Vagina (tissue), 2 donors: ENCODE measurements around the gene MYADML2. TPM values are rescaled to one million over a fixed set of nuclear protein-coding genes. Genes with fewer than 3 reads are reported as not detected.

Experiments
- DNase-seq, 2 donors: peaks; one replicate each; pipeline ENCODE4 v3.0.0-alpha.2; 2017; ENCODE audit errors: extremely low spot score in 2 of 2
- H3K27ac ChIP-seq: fragments of 200-600 bp; sonication (generic); one replicate; pipeline ENCODE4 v1.5.1; 2019
- H3K27me3 ChIP-seq: fragments of 200-600 bp; sonication (generic); one replicate; pipeline ENCODE4 v1.5.1; 2019
- H3K36me3 ChIP-seq, 2 donors: fragments of 200-600 bp; sonication (generic); one replicate each; pipeline ENCODE4 v1.5.1; 2017 to 2019
- H3K4me1 ChIP-seq: fragments of 200-600 bp; sonication (generic); one replicate; pipeline ENCODE4 v1.5.1; 2019
- H3K4me3 ChIP-seq, 2 donors: fragments of 200-600 bp; sonication (generic); 1 replicate in 1 of 2; 2 replicates in 1 of 2; pipeline ENCODE4 v1.5.1; 2016 to 2019
- H3K9me3 ChIP-seq: fragments of 200-600 bp; sonication (generic); one replicate; pipeline ENCODE4 v1.5.1; 2019
- POLR2A ChIP-seq, 2 donors: fragments of 450-650 bp; IDR thresholded peaks; one replicate each; pipeline ENCODE4 v1.6.1; 2017; ENCODE audit warnings: antibody characterized with exemption in 2 of 2, mild to moderate bottlenecking in 2 of 2, moderate library complexity in 2 of 2
- POLR2AphosphoS5 ChIP-seq, 2 donors: sonication (generic); formaldehyde crosslinking; IDR thresholded peaks; one replicate each; pipeline ENCODE4 v1.9.0; 2017; ENCODE audit warnings: antibody characterized with exemption in 2 of 2, mild to moderate bottlenecking in 2 of 2, low read depth in 1 of 2; ENCODE audit not compliant: insufficient read depth in 1 of 2
- intact Hi-C: fragments of 100-400 bp; cut with DNase I; formaldehyde crosslinking; loops from one replicate; pipeline ENCODE4 v1.15.1; 2023
- total RNA-seq: library from RNA; depleted of rRNA; stranded (reverse); fragments of >200 nt; gene quantifications from one replicate; pipeline ENCODE4 v1.2.3, GENCODE V29; 2016
- TF ChIP-seq, protein P1 (sequence below), 3 experiments: fragments of 450-650 bp in 2 of 3; fragments of 200-600 bp in 1 of 3; sonication (generic) in 1 of 3; IDR thresholded peaks; one replicate each; pipeline ENCODE4 v1.5.1; 2017 to 2019; ENCODE audit warnings: antibody characterized with exemption in 3 of 3, mild to moderate bottlenecking in 2 of 3, moderate library complexity in 2 of 3

The MYADML2 gene
- total RNA-seq, 1 donor from 2014 or later: not detected

DNA sequence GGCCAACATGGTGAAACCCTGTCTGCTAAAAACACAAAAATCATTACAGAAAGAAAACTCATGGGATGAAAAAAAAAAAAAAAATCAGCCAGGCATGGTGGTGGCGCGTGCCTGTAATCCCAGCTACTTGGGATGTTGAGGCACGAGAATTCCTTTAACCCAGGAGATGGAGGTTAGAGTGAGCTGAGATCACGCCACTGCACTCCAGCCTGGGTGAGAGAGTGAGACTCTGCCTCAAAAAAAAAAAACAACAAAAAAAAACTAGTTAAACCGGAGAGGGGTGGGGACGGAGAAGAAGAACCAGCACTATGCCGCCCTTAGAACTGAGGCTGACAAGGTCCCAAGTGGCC, 21.3 kb upstream of the MYADML2 start:
- intact Hi-C loops: no loop called here
- H3K27ac ChIP-seq: peak overlapping the region; percentile 66
- no peak for DNase-seq
- H3K9me3 ChIP-seq: no peaks in the 10 kb centered on the region
- no peak overlapping the region for H3K4me3 ChIP-seq
- H3K36me3 ChIP-seq: no peaks in the 10 kb centered on the region
- H3K27me3 ChIP-seq: no peaks in the 10 kb centered on the region
- H3K4me1 ChIP-seq: peaks cover 26% of the 10 kb centered on the region
- no peak for TF ChIP-seq POLR2A (IDR thresholded peaks at IDR 0.05)
- TF ChIP-seq, protein P1, sequence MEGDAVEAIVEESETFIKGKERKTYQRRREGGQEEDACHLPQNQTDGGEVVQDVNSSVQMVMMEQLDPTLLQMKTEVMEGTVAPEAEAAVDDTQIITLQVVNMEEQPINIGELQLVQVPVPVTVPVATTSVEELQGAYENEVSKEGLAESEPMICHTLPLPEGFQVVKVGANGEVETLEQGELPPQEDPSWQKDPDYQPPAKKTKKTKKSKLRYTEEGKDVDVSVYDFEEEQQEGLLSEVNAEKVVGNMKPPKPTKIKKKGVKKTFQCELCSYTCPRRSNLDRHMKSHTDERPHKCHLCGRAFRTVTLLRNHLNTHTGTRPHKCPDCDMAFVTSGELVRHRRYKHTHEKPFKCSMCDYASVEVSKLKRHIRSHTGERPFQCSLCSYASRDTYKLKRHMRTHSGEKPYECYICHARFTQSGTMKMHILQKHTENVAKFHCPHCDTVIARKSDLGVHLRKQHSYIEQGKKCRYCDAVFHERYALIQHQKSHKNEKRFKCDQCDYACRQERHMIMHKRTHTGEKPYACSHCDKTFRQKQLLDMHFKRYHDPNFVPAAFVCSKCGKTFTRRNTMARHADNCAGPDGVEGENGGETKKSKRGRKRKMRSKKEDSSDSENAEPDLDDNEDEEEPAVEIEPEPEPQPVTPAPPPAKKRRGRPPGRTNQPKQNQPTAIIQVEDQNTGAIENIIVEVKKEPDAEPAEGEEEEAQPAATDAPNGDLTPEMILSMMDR (IDR thresholded peaks at IDR 0.05): no peak
- TF ChIP-seq POLR2AphosphoS5 (IDR thresholded peaks at IDR 0.05; ENCODE audit: insufficient read depth in 1 of 2, low read depth in 1 of 2): no peak

DNA sequence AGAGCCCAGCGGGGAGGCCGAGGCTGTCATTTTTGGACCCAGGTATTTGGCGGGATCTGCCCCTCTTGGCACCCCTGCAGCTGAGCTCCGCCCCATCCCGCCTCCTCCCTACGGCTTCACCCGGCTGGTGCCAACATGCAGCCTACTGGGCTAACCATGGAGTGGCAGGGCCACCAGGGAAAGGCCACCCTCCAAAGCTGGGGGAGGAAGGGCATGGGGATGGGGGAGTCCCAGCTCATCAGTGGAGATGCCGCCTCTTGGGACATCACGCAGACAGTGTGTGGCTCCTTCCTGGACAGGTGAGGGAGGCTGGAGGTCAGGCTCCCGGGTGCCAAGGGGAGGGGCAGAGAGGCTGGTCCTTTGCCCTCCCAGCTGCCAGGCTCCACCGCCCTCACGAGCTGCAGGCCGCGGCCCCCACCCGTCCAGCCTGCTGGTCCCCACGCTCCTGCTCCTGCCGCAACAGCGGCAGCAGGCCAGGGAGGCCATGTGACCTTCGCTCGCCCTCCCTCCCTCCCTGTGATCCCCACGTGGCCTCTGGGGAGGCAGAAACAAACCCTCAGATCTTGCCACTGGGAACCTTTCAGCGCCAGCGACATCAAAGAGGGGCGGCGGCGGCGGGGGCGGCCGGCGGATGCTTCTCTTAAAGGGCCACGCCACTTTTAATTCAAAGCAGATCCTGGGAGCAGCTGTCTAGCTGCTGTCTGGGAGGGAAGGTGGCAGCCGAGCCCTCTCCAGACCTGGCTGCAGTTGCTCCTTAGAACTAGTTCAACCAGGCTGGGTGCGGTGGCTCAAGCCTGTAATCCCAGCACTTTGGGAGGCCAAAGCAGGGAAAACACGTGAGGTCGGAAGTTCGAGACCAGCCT, 20.7 kb upstream of the MYADML2 start:
- H3K4me3 ChIP-seq: peak overlapping the region; percentile 1 to 31
- peak overlapping the region; percentile 66 for H3K27ac ChIP-seq
- H3K4me1 ChIP-seq: peaks cover 26% of the 10 kb centered on the region
- no peaks in the 10 kb centered on the region for H3K9me3 ChIP-seq
- no peaks in the 10 kb centered on the region for H3K27me3 ChIP-seq
- no peak for DNase-seq
- intact Hi-C loops: no loop called here
- H3K36me3 ChIP-seq: no peaks in the 10 kb centered on the region
- TF ChIP-seq POLR2A (IDR thresholded peaks at IDR 0.05) (no peak), POLR2AphosphoS5 (IDR thresholded peaks at IDR 0.05; ENCODE audit: insufficient read depth in 1 of 2, low read depth in 1 of 2) (peak in 1 of 2 donors; percentile 70)
- TF ChIP-seq, protein P1 (IDR thresholded peaks at IDR 0.05): no peak

DNA sequence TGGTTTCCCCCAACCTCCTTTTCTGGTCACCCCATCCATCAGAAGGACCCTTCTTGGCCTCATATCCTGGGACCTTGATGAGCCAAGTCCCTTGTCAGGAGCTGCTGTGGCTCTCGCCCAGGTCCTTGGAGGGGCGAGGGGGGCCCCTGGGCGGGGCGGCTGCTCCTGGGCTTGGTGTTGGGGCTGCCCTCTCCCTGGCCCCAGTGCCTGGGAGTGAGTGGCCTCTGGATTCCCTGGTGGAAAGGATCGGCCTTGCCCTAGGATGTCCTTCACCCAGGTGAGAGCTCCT, 20.2 kb upstream of the MYADML2 start:
- intact Hi-C loops: no loop called here
- Histone ChIP-seq H3K4me1 (peaks cover 26% of the 10 kb centered on the region), H3K4me3 (no peak overlapping the region), H3K9me3 (no peaks in the 10 kb centered on the region), H3K27me3 (no peaks in the 10 kb centered on the region), H3K36me3 (no peaks in the 10 kb centered on the region), H3K27ac (peak overlapping the region; percentile 66)
- no peak for DNase-seq
- TF ChIP-seq, protein P1 (IDR thresholded peaks at IDR 0.05): no peak
- TF ChIP-seq POLR2AphosphoS5 (IDR thresholded peaks at IDR 0.05; ENCODE audit: insufficient read depth in 1 of 2, low read depth in 1 of 2) (no peak), POLR2A (IDR thresholded peaks at IDR 0.05) (no peak)

DNA sequence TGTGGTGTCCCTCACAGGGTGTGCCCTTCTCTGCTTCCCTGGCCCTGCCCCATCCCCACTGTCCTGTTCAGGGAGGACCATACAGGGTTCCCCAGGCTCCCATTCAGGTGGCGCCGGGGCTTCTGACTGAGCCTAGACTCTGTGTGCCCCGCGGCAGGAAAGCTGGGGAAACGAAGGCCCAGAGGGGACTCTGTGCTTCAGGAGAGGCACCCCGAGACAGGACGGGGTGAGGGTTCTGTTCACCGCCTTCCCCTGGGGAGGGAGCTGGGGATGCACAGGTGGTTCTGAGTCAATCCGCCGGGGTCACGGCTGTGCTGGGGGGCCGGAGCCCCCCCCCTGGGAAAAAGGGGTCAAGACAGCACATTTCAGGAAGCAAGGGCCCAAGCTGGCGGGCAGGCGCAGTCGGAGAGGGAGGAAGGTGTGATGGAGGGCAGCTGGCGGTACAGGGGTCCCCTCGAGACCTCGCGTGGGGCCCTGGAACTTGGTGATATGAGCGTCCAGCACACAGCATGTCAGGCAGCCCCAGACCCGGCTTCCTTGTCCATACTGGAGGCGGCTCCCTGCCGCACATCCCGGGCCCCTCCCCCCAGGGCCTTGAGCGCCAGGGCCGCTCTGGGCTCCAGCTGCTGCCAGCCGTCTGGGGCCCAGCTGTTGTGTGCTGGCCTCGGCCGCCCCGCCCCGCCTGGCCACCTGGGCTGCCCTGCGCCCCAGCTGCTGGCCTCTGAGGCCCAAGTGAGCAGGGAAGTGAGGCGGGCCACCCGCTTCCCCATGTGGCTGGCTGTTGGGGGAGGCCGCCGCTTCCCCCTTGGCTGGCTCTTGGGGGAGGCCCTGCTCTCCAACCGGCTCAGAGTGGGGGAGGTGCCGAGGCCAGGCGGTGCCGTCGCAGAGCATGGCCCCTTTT, 19.6 kb upstream of the MYADML2 start:
- Histone ChIP-seq H3K36me3 (no peaks in the 10 kb centered on the region), H3K27me3 (peaks cover 4% of the 10 kb centered on the region), H3K9me3 (no peaks in the 10 kb centered on the region), H3K27ac (peak overlapping the region; percentile 66), H3K4me1 (peaks cover 26% of the 10 kb centered on the region), H3K4me3 (no peak overlapping the region)
- DNase-seq: no peak
- peak in 1 of 2 donors; percentile 22 for TF ChIP-seq POLR2AphosphoS5 (IDR thresholded peaks at IDR 0.05; ENCODE audit: insufficient read depth in 1 of 2, low read depth in 1 of 2)
- no peak for TF ChIP-seq POLR2A (IDR thresholded peaks at IDR 0.05)
- intact Hi-C loops: no loop called here

DNA sequence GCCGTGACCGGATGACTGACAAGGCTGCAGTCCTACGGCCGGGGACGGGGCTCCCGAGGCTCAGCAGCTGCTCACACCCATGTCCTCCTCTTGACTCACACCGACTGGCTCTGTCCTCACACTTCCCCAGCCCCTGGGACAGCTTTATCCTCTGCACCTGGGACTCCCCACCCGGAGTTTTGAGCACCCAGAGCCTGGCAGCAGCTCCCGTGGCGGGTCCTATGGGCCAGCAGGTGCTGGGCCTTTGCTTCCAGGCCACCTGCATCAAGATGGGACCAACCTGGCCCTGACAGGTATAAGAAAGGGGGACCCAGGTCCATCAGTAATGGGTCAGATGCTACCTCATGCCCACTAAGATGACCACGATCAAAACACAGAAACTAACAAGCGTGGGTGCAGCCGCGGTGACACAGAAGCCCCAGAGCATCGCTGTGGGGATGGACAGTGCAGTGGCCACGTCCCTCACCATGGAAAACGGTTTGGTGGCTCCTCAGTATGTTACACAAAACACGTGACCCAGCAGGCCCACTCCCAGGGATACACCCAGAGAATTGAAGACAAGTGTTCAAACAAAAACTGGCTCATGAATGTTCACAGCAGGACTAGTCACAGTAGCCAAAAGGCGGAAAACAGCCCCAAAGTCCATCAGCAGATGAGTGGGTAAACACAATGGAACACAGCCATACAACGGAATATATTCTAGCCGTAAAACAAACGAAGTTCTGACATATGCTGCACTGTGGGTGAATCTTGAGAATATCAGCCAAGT, 17.2 kb upstream of the MYADML2 start:
- Histone ChIP-seq H3K27me3 (peaks cover 14% of the 10 kb centered on the region), H3K4me1 (peaks cover 33% of the 10 kb centered on the region)
- intact Hi-C loops: loop anchor here (5.0 kb wide), 1 partner anchor 48 kb away; no protein-coding TSS in a partner anchor

More for the DNA sequence above, 17.2 kb upstream of the MYADML2 start:
- Histone ChIP-seq H3K4me3 (no peak overlapping the region), H3K9me3 (no peaks in the 10 kb centered on the region), H3K36me3 (no peaks in the 10 kb centered on the region), H3K27ac (no peak overlapping the region)
- DNase-seq: no peak
- TF ChIP-seq POLR2AphosphoS5 (IDR thresholded peaks at IDR 0.05; ENCODE audit: insufficient read depth in 1 of 2, low read depth in 1 of 2) (no peak), POLR2A (IDR thresholded peaks at IDR 0.05) (no peak)
- TF ChIP-seq, protein P1 (IDR thresholded peaks at IDR 0.05): no peak
